Choroid plexus epithelial cell (primary cell): ENCODE results near the gene DNAJC25.

ENCODE experiments used
- DNase-seq: peaks from one replicate; pipeline ENCODE4 v3.0.0-alpha.2; 2010; ENCODE audit warnings: low read depth
- H3K4me3 ChIP-seq: 2 replicates; pipeline ENCODE4 v1.5.1; 2011; ENCODE audit warnings: low read depth, mild to moderate bottlenecking, control low read depth, low read length, moderate library complexity
- TF ChIP-seq, protein P1 (sequence below): conservative IDR thresholded peaks from 2 replicates; pipeline ENCODE4 v1.5.1; 2011; ENCODE audit warnings: low read depth, mild to moderate bottlenecking, control low read depth, inconsistent platforms, low read length, moderate library complexity

The DNAJC25 gene

DNA sequence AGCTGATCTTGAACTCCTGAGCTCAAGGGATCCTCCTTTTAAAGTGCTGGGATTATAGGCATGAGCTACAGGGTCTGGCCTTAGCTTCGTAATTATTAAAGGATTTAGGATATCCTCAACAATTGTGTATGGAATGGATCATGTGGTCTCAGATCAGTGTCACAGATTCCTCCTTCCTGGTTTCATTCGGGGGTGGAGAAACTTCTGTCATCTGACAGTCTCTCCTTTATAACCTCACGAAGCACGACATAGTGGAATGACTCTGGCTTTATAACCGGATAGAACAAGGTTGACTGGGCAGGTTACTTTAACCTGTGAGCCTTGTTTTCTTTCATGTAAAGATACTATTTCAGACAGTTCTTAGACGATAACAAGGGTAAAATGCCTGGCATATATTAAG lies 25.9 kb downstream of the DNAJC25 start:
- TF ChIP-seq, protein P1, sequence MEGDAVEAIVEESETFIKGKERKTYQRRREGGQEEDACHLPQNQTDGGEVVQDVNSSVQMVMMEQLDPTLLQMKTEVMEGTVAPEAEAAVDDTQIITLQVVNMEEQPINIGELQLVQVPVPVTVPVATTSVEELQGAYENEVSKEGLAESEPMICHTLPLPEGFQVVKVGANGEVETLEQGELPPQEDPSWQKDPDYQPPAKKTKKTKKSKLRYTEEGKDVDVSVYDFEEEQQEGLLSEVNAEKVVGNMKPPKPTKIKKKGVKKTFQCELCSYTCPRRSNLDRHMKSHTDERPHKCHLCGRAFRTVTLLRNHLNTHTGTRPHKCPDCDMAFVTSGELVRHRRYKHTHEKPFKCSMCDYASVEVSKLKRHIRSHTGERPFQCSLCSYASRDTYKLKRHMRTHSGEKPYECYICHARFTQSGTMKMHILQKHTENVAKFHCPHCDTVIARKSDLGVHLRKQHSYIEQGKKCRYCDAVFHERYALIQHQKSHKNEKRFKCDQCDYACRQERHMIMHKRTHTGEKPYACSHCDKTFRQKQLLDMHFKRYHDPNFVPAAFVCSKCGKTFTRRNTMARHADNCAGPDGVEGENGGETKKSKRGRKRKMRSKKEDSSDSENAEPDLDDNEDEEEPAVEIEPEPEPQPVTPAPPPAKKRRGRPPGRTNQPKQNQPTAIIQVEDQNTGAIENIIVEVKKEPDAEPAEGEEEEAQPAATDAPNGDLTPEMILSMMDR, result no peak
- DNase-seq, result no peak
- no peak overlapping the region for H3K4me3 ChIP-seq

DNA sequence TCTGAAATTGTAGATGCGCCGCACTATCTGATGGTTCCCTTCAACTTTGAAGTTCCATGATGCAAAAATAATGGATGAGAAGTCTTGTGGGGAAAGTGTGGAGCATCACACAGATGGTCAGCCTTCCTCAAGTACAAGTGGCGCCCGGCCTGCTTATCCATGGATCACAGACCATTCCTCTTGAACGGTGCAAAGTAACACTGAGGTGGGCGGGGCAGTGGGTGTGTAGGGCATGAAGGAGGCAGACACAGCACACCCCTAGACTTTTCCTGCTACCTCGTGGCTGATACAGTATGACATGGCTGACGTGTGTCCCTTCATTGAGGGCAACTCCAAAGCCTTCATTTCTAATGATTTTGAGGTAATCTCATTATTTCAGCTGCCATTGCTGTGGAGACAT lies 27.8 kb downstream of the DNAJC25 start:
- no peak for DNase-seq
- H3K4me3 ChIP-seq, result no peak overlapping the region
- TF ChIP-seq, protein P1, result no peak

DNA sequence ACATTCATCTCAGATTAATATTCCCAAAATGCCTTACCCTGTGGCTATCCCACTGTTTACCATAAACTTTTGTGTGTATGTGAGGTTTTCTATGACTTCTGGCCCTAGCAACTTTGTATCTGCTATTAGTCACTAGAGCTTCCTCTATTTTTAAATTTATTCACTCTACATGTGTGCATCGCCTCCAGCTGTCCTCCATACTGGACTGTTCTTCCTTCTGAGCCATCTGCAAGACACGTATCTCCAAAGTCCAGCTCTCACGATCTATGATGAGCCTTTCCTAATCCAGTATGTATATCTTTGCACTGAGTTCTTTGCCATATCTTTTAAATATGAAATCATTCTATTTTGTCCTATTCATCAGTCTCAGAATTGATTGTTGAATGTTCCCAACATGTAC lies 28.6 kb downstream of the DNAJC25 start:
- TF ChIP-seq, protein P1, result no peak
- DNase-seq, result no peak

DNA sequence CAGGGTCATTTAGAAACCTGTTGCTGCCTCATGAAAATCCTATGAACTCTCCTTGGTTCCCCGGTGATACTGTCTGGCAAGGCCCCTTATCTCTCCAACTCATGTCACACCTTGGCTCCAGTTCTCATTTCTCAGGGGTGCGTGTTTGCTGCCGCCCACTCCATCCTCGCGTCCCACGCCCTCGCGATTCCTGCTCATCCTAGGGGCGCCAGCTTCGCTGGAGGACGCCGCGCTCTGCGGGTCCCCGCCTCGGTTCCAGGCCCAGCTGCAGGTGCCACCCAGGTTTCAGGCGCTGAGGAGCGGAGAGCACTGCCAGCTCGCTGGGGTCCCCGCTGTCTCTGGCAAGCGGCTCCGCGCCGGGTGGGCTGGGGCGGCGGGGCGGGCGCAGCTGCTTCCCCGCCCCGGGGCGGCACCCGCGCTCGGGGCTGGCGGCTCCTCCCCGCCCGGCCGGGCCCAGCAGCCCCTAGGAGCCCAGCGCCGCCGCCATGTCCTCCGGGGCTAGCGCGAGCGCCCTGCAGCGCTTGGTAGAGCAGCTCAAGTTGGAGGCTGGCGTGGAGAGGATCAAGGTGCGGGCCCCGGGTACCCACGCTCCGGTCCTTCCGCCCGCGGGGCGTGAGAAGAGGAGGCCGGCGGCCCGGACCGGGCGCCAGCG lies 30.1 kb downstream of the DNAJC25 start, which contains the start of gene GNG10:
Gene GNG10, plus strand, starts transcription at position 456 of the 652 bp plus-strand sequence. Its CDS starts 30 bp downstream, at position 486.
- TF ChIP-seq, protein P1, result no peak
- DNase-seq, result peak; percentile 56
- peak within 1 kb of the TSS; percentile 84 for H3K4me3 ChIP-seq

More for the DNA sequence above, 28.6 kb downstream of the DNAJC25 start:
- no peak overlapping the region for H3K4me3 ChIP-seq

DNA sequence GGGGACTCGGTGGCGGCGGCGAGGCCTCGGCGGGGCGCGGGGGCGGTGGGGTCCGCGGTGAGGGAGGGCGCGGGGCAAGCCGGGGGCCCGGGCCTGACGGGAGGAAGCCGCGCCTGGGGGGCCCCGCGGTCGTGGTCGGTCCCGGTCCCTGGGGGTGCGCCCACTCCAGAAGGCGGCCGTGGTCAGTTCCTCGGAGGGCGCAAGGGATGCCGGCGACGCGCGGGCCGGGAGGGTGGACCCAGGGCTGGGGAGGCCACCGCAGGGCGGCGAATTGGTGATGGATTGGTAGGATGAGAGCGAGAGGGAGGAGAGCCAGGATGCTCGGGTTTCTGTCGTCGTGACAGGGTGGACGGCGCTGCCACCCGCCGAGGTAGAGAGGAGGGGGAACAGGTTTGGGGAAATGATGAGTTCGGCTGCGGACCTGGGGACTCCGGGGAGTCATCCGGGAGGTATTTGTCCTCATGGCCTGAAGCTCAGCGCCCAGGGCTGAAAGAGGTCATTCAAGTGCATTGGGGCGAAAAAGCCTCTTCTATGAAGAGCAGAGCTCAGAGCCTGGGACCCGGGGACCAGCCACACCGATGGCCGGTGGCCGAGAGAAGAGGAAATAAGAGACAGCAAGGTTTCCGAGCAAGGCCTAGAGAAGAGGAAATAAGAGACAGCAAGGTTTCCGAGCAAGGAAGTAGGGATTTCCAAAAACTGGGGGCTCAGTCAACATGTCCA lies 30.8 kb downstream of the DNAJC25 start:
- TF ChIP-seq, protein P1, result no peak
- DNase-seq, result peak; percentile 26
- peak overlapping the region; percentile 84 for H3K4me3 ChIP-seq

DNA sequence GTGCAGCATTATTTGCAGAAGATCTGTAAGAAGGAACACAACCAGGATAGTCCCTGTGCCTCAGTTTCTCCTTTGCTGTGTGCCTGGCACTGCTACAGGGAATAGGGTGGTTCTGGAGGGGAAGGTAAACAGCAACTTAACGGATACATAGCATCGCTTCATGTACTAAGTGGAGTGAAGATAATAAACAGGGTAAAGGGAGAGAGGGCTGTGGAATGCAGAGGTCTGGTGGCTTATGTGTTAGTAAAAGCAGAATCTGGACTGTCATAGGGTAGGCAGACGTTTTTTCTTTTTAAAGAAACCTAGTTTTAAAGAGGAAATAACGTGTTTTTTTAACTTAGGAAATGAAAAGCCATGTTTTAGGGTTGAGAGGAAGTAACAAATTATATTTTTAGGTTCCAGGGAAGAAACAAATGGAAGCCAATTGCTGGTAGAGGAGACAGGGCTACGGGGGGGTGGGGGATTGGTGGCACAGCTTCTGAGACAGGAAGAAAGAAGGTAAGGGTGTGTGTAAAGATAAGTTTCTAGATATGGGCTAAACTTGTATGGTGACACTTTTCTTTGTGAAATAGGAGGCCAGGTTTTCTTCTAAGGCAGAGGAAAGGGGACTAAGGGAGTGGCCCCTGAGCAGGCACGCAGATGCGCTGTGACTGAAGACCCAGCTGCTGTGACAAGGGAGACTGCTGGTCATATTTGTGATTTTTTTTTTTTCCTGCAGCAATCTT lies 31.6 kb downstream of the DNAJC25 start:
- peak; percentile 48 for DNase-seq
- TF ChIP-seq, protein P1, result no peak
- H3K4me3 ChIP-seq, result peak overlapping the region; percentile 84
